ENCODE measurements around the gene MBNL2. TPM values are rescaled to one million over a fixed set of nuclear protein-coding genes. Genes with fewer than 3 reads are reported as not detected.
"Not testable (repeated sequence)": the region's sequence is repeated elsewhere in the genome, so short reads cannot be mapped to it uniquely, and the experiment has no call there.

The MBNL2 gene
- total and polyA plus RNA-seq, 2 of the 4 experiments (the other 2 are of a cell fraction) = 26.9 to 103 TPM

DNA sequence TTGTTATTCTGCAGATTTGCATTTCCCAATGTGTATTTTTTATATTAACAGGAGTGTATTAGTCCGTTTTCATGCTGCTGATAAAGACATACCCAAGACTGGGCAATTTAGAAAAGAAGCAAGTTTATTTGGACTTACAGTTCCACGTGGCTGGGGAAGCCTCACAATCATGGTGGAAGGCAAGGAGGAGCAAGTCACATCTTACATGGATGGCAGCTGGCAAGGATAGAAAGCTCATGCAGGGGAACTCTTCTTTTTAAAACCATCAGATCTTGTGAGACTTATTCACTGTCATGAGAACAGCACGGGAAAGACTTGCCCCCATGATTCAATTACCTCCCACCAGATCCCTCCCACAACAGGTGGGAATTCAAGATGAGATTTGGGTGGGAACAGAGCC, 14.9 kb upstream of the MBNL2 start:
- WGBS, 2 experiments (ENCODE audit: extremely low coverage in 2 of 2, insufficient read length in 1 of 2) = 83% methylated on average over 1 of the region's 3 CpGs; no CpG with 5 or more reads in 1 of the 2 experiments
- H4K8ac ChIP-seq (ENCODE audit: low read depth in 2 of 2, low read length in 2 of 2); H3K14ac ChIP-seq (replicated peaks; ENCODE audit: low read depth, low read length); H3K36me3 ChIP-seq (ENCODE audit: control insufficient read depth, insufficient read depth, low read length); H3K4me3 ChIP-seq (ENCODE audit: insufficient read depth, low read depth, low read length); BruUV-seq (replicated peaks); H4K20me1 ChIP-seq (ENCODE audit: insufficient read depth, low read length); H2AK5ac ChIP-seq (ENCODE audit: low read depth, low read length); H2BK120ac ChIP-seq (ENCODE audit: low read depth, low read length); H3K18ac ChIP-seq (ENCODE audit: low read depth, low read length); dilution Hi-C loops (cut with HindIII; ENCODE audit: low sequenced_read_pairs, unreplicated experiment); ATAC-seq (ENCODE audit: low read depth); H3K9me1 ChIP-seq (ENCODE audit: insufficient read depth, low read length); H4K5ac ChIP-seq (ENCODE audit: low read depth, low read length); H2AFZ ChIP-seq (replicated peaks; ENCODE audit: low read length, poor library complexity); H3K9ac ChIP-seq (ENCODE audit: low read depth, low read length); intact Hi-C loops (cut with micrococcal nuclease); H3K23ac ChIP-seq (ENCODE audit: low read depth, low read length); DNase-seq; H4K91ac ChIP-seq (ENCODE audit: insufficient read depth, low read depth, low read length); H3K27ac ChIP-seq (ENCODE audit: insufficient read depth, low read length); H2BK5ac ChIP-seq (ENCODE audit: low read depth, low read length, poor library complexity, severe bottlenecking); H2AK9ac ChIP-seq (replicated peaks; ENCODE audit: low read depth, low read length, poor library complexity); H3K4me1 ChIP-seq (ENCODE audit: control insufficient read depth, insufficient read depth, low read length); H3K4me2 ChIP-seq (ENCODE audit: low read depth, low read length); POLR2A ChIA-PET (ENCODE audit: unreplicated experiment); in situ Hi-C loops (cut with MboI; ENCODE audit: low sequenced_read_pairs); H3K27me3 ChIP-seq (ENCODE audit: control insufficient read depth, insufficient read depth, low read length); H3K9me3 ChIP-seq (ENCODE audit: control insufficient read depth, insufficient read depth, low read length); H2BK20ac ChIP-seq (ENCODE audit: low read depth, low read length); H3K79me1 ChIP-seq (ENCODE audit: low read depth in 1 of 2, low read length in 2 of 2); H2BK15ac ChIP-seq (ENCODE audit: low read depth, low read length); H3K4ac ChIP-seq (ENCODE audit: low read depth, low read length); H3K56ac ChIP-seq (ENCODE audit: extremely low read depth, insufficient read depth, low read length); CTCF ChIA-PET: not testable (repeated sequence)

All from IMR-90 (cell line).